Tibial nerve (tissue), 4 donors: ENCODE data around the gene CEP170B.
A peak's percentile ranks its signal among the peaks of the same experiment; 100 is the strongest.

ENCODE experiments used
- EP300 ChIP-seq, 2 donors: sonication (generic); formaldehyde crosslinking; IDR thresholded peaks; one replicate each; pipeline ENCODE4 v1.6.1; 2017; ENCODE audit warnings: antibody characterized with exemption in 2 of 2, mild to moderate bottlenecking in 1 of 2
- POLR2A ChIP-seq, 2 donors: fragments of 450-650 bp; IDR thresholded peaks; one replicate each; pipeline ENCODE4 v1.6.1; 2017; ENCODE audit warnings: antibody characterized with exemption in 2 of 2, mild to moderate bottlenecking in 2 of 2, moderate library complexity in 2 of 2
- TF ChIP-seq, protein P1 (sequence below), 5 experiments: fragments of 200-600 bp in 3 of 5; fragments of 450-650 bp in 2 of 5; sonication (generic) in 3 of 5; IDR thresholded peaks; one replicate each; pipeline ENCODE4 v1.5.1; 2016 to 2019; ENCODE audit warnings: antibody characterized with exemption in 5 of 5, mild to moderate bottlenecking in 3 of 5, moderate library complexity in 2 of 5

- no peak for TF ChIP-seq POLR2A (IDR thresholded peaks at IDR 0.05)
- TF ChIP-seq, protein P1, sequence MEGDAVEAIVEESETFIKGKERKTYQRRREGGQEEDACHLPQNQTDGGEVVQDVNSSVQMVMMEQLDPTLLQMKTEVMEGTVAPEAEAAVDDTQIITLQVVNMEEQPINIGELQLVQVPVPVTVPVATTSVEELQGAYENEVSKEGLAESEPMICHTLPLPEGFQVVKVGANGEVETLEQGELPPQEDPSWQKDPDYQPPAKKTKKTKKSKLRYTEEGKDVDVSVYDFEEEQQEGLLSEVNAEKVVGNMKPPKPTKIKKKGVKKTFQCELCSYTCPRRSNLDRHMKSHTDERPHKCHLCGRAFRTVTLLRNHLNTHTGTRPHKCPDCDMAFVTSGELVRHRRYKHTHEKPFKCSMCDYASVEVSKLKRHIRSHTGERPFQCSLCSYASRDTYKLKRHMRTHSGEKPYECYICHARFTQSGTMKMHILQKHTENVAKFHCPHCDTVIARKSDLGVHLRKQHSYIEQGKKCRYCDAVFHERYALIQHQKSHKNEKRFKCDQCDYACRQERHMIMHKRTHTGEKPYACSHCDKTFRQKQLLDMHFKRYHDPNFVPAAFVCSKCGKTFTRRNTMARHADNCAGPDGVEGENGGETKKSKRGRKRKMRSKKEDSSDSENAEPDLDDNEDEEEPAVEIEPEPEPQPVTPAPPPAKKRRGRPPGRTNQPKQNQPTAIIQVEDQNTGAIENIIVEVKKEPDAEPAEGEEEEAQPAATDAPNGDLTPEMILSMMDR (IDR thresholded peaks at IDR 0.05) = peak; percentile 25 to 66 (median 54)
- no peak for TF ChIP-seq EP300 (IDR thresholded peaks at IDR 0.05)
Measured at GRCh38 chr14:104820669-104821228, 44.3 kb upstream of the CEP170B start.
